IMR-90 (cell line): ENCODE results near the gene ZNF177. TPM values are rescaled to one million over a fixed set of nuclear protein-coding genes. Genes with fewer than 3 reads are reported as not detected.

Source experiments
- ATAC-seq: fragments of 200-7000 bp; cut with Tn5 transposase; 2 replicates; pipeline ENCODE4 v1.9.1; 2020; ENCODE audit warnings: low read depth, mild to moderate bottlenecking, moderate library complexity
- BruUV-seq: library from RNA; stranded (reverse); fragments of 400-500 nt; replicated peaks from 2 replicates; lab custom pipeline; 2021; lab: Mats Ljungman, UMichigan
- CTCF ChIA-PET: fragments of 300-600 bp; formaldehyde crosslinking; extraction: SDS; loops from one replicate; lab custom pipeline; 2021; ENCODE audit warnings: antibody characterized with exemption; lab: Yijun Ruan, JAX
- POLR2A ChIA-PET: fragments of 300-600 bp; sonication (Branson Sonifier 250); formaldehyde crosslinking; loops from one replicate; lab custom pipeline; 2022; ENCODE audit warnings: antibody characterized with exemption; ENCODE audit not compliant: unreplicated experiment; lab: Charles Lee
- DNase-seq: peaks from one replicate; pipeline ENCODE4 v3.0.0; 2013
- H2AFZ ChIP-seq: replicated peaks from 2 replicates; pipeline ENCODE3; 2013; ENCODE audit warnings: low read length, mild to moderate bottlenecking; ENCODE audit not compliant: poor library complexity
- H2AK5ac ChIP-seq: 2 replicates; pipeline ENCODE4 v1.6.1; 2013; ENCODE audit warnings: low read depth, low read length, inconsistent platforms
- H2AK9ac ChIP-seq: replicated peaks from 2 replicates; pipeline ENCODE3; 2013; ENCODE audit warnings: mild to moderate bottlenecking, low read depth, low read length, moderate library complexity; ENCODE audit not compliant: poor library complexity
- H2BK120ac ChIP-seq: 2 replicates; pipeline ENCODE4 v1.6.1; 2013; ENCODE audit warnings: low read depth, low read length, inconsistent platforms
- H2BK15ac ChIP-seq: 3 replicates; pipeline ENCODE4 v1.6.1; 2013; ENCODE audit warnings: low read depth, low read length, inconsistent platforms
- H2BK20ac ChIP-seq: 2 replicates; pipeline ENCODE4 v1.6.1; 2013; ENCODE audit warnings: low read depth, mild to moderate bottlenecking, inconsistent platforms, low read length, moderate library complexity
- H2BK5ac ChIP-seq: 2 replicates; pipeline ENCODE4 v1.6.1; 2013; ENCODE audit warnings: mild to moderate bottlenecking, low read depth, low read length, inconsistent platforms; ENCODE audit not compliant: poor library complexity, severe bottlenecking
- H3K14ac ChIP-seq: replicated peaks from 2 replicates; pipeline ENCODE4 v1.6.1; 2013; ENCODE audit warnings: low read depth, low read length, inconsistent platforms
- H3K18ac ChIP-seq: 2 replicates; pipeline ENCODE4 v1.6.1; 2013; ENCODE audit warnings: low read depth, low read length, control low read depth
- H3K23ac ChIP-seq: 2 replicates; pipeline ENCODE4 v1.6.1; 2013; ENCODE audit warnings: low read depth, low read length, inconsistent platforms
- H3K27ac ChIP-seq: 2 replicates; pipeline ENCODE4 v1.5.1; 2013; ENCODE audit warnings: mild to moderate bottlenecking, control low read depth, low read length; ENCODE audit not compliant: insufficient read depth
- H3K27me3 ChIP-seq: 2 replicates; pipeline ENCODE4 v1.6.1; 2013; ENCODE audit warnings: low read length; ENCODE audit not compliant: control insufficient read depth, insufficient read depth
- H3K36me3 ChIP-seq: 2 replicates; pipeline ENCODE4 v1.6.1; 2013; ENCODE audit warnings: low read length, mixed read lengths; ENCODE audit not compliant: control insufficient read depth, insufficient read depth
- H3K4ac ChIP-seq: 2 replicates; pipeline ENCODE4 v1.6.1; 2013; ENCODE audit warnings: low read depth, low read length, inconsistent platforms
- H3K4me1 ChIP-seq: 2 replicates; pipeline ENCODE4 v1.6.1; 2013; ENCODE audit warnings: low read length, mixed read lengths; ENCODE audit not compliant: control insufficient read depth, insufficient read depth
- H3K4me2 ChIP-seq: 2 replicates; pipeline ENCODE4 v1.6.1; 2013; ENCODE audit warnings: low read depth, mild to moderate bottlenecking, control low read depth, low read length, moderate library complexity
- H3K4me3 ChIP-seq: 2 replicates; pipeline ENCODE4 v1.5.1; 2013; ENCODE audit warnings: low read depth, mild to moderate bottlenecking, control low read depth, low read length, moderate library complexity; ENCODE audit not compliant: insufficient read depth
- H3K56ac ChIP-seq: 2 replicates; pipeline ENCODE4 v1.6.1; 2013; ENCODE audit warnings: low read length, inconsistent platforms; ENCODE audit not compliant: insufficient read depth; ENCODE audit errors: extremely low read depth
- H3K79me1 ChIP-seq, 2 experiments: 2 replicates each; pipeline ENCODE4 v1.6.1; 2013; ENCODE audit warnings: low read length in 2 of 2, inconsistent platforms in 1 of 2, low read depth in 1 of 2
- H3K9ac ChIP-seq: 2 replicates; pipeline ENCODE4 v1.6.1; 2013; ENCODE audit warnings: low read depth, low read length, control low read depth
- H3K9me1 ChIP-seq: 2 replicates; pipeline ENCODE4 v1.6.1; 2013; ENCODE audit warnings: low read length, inconsistent platforms; ENCODE audit not compliant: insufficient read depth
- H3K9me3 ChIP-seq: 2 replicates; pipeline ENCODE4 v1.6.1; 2013; ENCODE audit warnings: low read length; ENCODE audit not compliant: control insufficient read depth, insufficient read depth
- H4K20me1 ChIP-seq: 2 replicates; pipeline ENCODE4 v1.6.1; 2013; ENCODE audit warnings: low read length, inconsistent platforms; ENCODE audit not compliant: insufficient read depth
- H4K5ac ChIP-seq: 2 replicates; pipeline ENCODE4 v1.6.1; 2013; ENCODE audit warnings: mild to moderate bottlenecking, low read depth, low read length, control low read depth
- H4K8ac ChIP-seq, 2 experiments: 2 replicates each; pipeline ENCODE4 v1.6.1; 2013; ENCODE audit warnings: low read depth in 2 of 2, low read length in 2 of 2, control low read depth in 1 of 2, inconsistent platforms in 1 of 2
- H4K91ac ChIP-seq: 2 replicates; pipeline ENCODE4 v1.6.1; 2013; ENCODE audit warnings: low read depth, low read length, inconsistent platforms; ENCODE audit not compliant: insufficient read depth
- ELK1 ChIP-seq: fragments of 150-350 bp; IDR thresholded peaks from 2 replicates; pipeline ENCODE4 v1.6.1; 2016; ENCODE audit warnings: low read depth, mild to moderate bottlenecking, low read length, moderate library complexity, borderline replicate concordance
- MAFK ChIP-seq: IDR thresholded peaks from 2 replicates; pipeline ENCODE4 v1.6.1; 2012; ENCODE audit warnings: low read depth, low read length, improper control_type of control experiment
- MXI1 ChIP-seq: IDR thresholded peaks from 2 replicates; pipeline ENCODE4 v1.6.1; 2012; ENCODE audit warnings: low read depth, mild to moderate bottlenecking, low read length, moderate library complexity, borderline replicate concordance
- POLR2A ChIP-seq: IDR thresholded peaks from 2 replicates; pipeline ENCODE4 v1.6.1; 2012; ENCODE audit warnings: mild to moderate bottlenecking, low read depth, low read length
- RAD21 ChIP-seq: IDR thresholded peaks from 2 replicates; pipeline ENCODE4 v1.6.1; 2012; ENCODE audit warnings: low read length, improper control_type of control experiment
- RFX5 ChIP-seq: IDR thresholded peaks from 2 replicates; pipeline ENCODE4 v1.8.0; 2012; ENCODE audit warnings: low read depth, mild to moderate bottlenecking, low read length, moderate library complexity
- WGBS, 2 experiments: methylation state at CpG; one replicate each; pipeline versions ENCODE4 v1.1.5 to v1.1.7; 2013; ENCODE audit warnings: missing lambda C conversion rate in 2 of 2; ENCODE audit not compliant: insufficient read length in 1 of 2; ENCODE audit errors: extremely low coverage in 2 of 2; 5-methylcytosine and 5-hydroxymethylcytosine counted together
- dilution Hi-C: fragments of 300-500 bp; cut with HindIII; formaldehyde crosslinking; loops from one replicate; pipeline ENCODE4 v1.14.3; 2018; ENCODE audit warnings: low sequenced_read_pairs; ENCODE audit not compliant: unreplicated experiment
- in situ Hi-C: fragments of 300-500 bp; cut with MboI; formaldehyde crosslinking; loops from 3 replicates; pipeline ENCODE4 v1.14.3; 2019; ENCODE audit warnings: low sequenced_read_pairs, inconsistent platforms, mixed read lengths
- intact Hi-C: fragments of 100-400 bp; cut with micrococcal nuclease; formaldehyde crosslinking; loops from 2 replicates; pipeline ENCODE4 v1.10.0; 2022
- polyA plus RNA-seq, 3 experiments: library from polyadenylated mRNA; depleted of rRNA; stranded (reverse); fragments of >200 nt; gene quantifications; 2 replicates each; pipeline ENCODE4 v1.2.3, GENCODE V29; 2012; ENCODE audit warnings: low replicate concordance in 1 of 3
- total RNA-seq: library from RNA; depleted of rRNA; stranded (reverse); fragments of >200 nt; gene quantifications from 2 replicates; pipeline ENCODE4 v1.2.3, GENCODE V29; 2012
- TF ChIP-seq, protein P1 (sequence below): fragments of 150-350 bp; IDR thresholded peaks from 2 replicates; pipeline ENCODE4 v1.6.1; 2017; ENCODE audit warnings: mild to moderate bottlenecking, antibody characterized with exemption, low read length, low read depth

Gene ZNF177
- total and polyA plus RNA-seq, 2 of the 4 experiments (the other 2 are of a cell fraction): 0.87 to 1.1 TPM

- no TSS peak for BruUV-seq
- Histone ChIP-seq H3K9me3 (peaks cover 51% of the 10 kb centered on the region), H4K91ac (no peak overlapping the region), H2BK15ac (no peak overlapping the region), H3K18ac (no peak overlapping the region), H2AK9ac (no peak overlapping the region), H3K23ac (no peak overlapping the region), H3K4me2 (no peak overlapping the region), H2BK5ac (no peak overlapping the region), H3K9me1 (no peaks in the 10 kb centered on the region), H3K4me3 (no peak overlapping the region), H3K56ac (no peak overlapping the region), H3K79me1 (no peaks in the 10 kb centered on the region), H3K4ac (no peak overlapping the region), H3K14ac (no peak overlapping the region), H4K5ac (no peak overlapping the region), H3K36me3 (0 out of 2 replicates have a peak, but pooled peaks cover 3% of the 10 kb centered on the region), H4K8ac (no peak overlapping the region), H3K9ac (no peak overlapping the region), H3K27ac (no peak overlapping the region), H2AFZ (no peak overlapping the region), H2AK5ac (no peak overlapping the region), H3K4me1 (no peaks in the 10 kb centered on the region), H4K20me1 (no peaks in the 10 kb centered on the region), H2BK120ac (no peak overlapping the region), H3K27me3 (no peaks in the 10 kb centered on the region), H2BK20ac (no peak overlapping the region)
- WGBS, 2 experiments: 93% methylated on average over 19 of the region's 22 CpGs; no CpG with 5 or more reads in 1 of the 2 experiments
- in situ Hi-C loops (no loop called here), intact Hi-C loops (no loop called here), dilution Hi-C loops (no loop called here)
- CTCF ChIA-PET: no interaction called here
- no peak for DNase-seq
- no peak for TF ChIP-seq MXI1
- no peak for TF ChIP-seq RFX5
- TF ChIP-seq, protein P1, sequence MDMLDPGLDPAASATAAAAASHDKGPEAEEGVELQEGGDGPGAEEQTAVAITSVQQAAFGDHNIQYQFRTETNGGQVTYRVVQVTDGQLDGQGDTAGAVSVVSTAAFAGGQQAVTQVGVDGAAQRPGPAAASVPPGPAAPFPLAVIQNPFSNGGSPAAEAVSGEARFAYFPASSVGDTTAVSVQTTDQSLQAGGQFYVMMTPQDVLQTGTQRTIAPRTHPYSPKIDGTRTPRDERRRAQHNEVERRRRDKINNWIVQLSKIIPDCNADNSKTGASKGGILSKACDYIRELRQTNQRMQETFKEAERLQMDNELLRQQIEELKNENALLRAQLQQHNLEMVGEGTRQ: no peak
- no peak for TF ChIP-seq MAFK
- TF ChIP-seq ELK1: no peak
- TF ChIP-seq POLR2A: no peak
- TF ChIP-seq RAD21: no peak
- ATAC-seq: no peak
- POLR2A ChIA-PET: no interaction called here
Measured at GRCh38 chr19:9348671-9349070, 14.1 kb upstream of the ZNF177 start.
